B cell (primary cell): ENCODE results near the gene DPH2. TPM values are rescaled to one million over a fixed set of nuclear protein-coding genes. Genes with fewer than 3 reads are reported as not detected.

ENCODE experiments used
- polyA plus RNA-seq: library from polyadenylated mRNA; depleted of rRNA; stranded (reverse); fragments of >200 nt; gene quantifications from 2 replicates; pipeline ENCODE4 v1.2.3, GENCODE V29; 2012
- total RNA-seq, 2 donors: library from RNA; stranded (reverse); fragments of 120-200 nt in 1 of 2; gene quantifications; 1 replicate in 1 of 2; 2 replicates in 1 of 2; pipeline versions ENCODE4 v1.2.3 to v1.2.4, GENCODE V29; 2013 to 2022

DPH2 gene
- total and polyA plus RNA-seq, 2 donors (not counting 1 experiment from before 2014, with no cell fraction given) = 30.5 to 71.9 TPM

Other genes starting within 250 kb of the DPH2 start
- gene ARTN, start 36.2 kb upstream of the DPH2 start, total RNA-seq = 0.53 and 0.64 TPM in 2 replicates
- gene ARTN, start 36.2 kb upstream of the DPH2 start, polyA plus RNA-seq = 0.13 and 0.29 TPM in 2 replicates
- gene IPO13, start 23.1 kb upstream of the DPH2 start, total RNA-seq = 17.1 and 19.7 TPM in 2 replicates
- 18.7 and 22.4 TPM in 2 replicates for gene IPO13, start 23.1 kb upstream of the DPH2 start, polyA plus RNA-seq
- gene ATP6V0B, start 5.0 kb downstream of the DPH2 start, total RNA-seq = 91.0 and 94.2 TPM in 2 replicates
- 198 and 317 TPM in 2 replicates for gene ATP6V0B, start 5.0 kb downstream of the DPH2 start, polyA plus RNA-seq
- 5.2 and 6.5 TPM in 2 replicates for gene B4GALT2, start 9.2 kb downstream of the DPH2 start, total RNA-seq
- 3.5 and 4.6 TPM in 2 replicates for gene B4GALT2, start 9.2 kb downstream of the DPH2 start, polyA plus RNA-seq
- 18.0 and 18.4 TPM in 2 replicates for gene CCDC24, start 21.6 kb downstream of the DPH2 start, total RNA-seq
- 7.3 and 10.1 TPM in 2 replicates for gene CCDC24, start 21.6 kb downstream of the DPH2 start, polyA plus RNA-seq
- gene SLC6A9, start 61.5 kb downstream of the DPH2 start, total RNA-seq = 5.5 and 6.4 TPM in 2 replicates
- 0.28 and 0.65 TPM in 2 replicates for gene SLC6A9, start 61.5 kb downstream of the DPH2 start, polyA plus RNA-seq
- gene KLF17, start 148.8 kb downstream of the DPH2 start, total RNA-seq = not detected in 2 replicates
- gene KLF17, start 148.8 kb downstream of the DPH2 start, polyA plus RNA-seq = not detected in 2 replicates
- not detected in 2 replicates for gene KLF18, start 171.6 kb downstream of the DPH2 start, total RNA-seq
- not detected in 2 replicates for gene KLF18, start 171.6 kb downstream of the DPH2 start, polyA plus RNA-seq
- gene DMAP1, start 243.5 kb downstream of the DPH2 start, total RNA-seq = 88.5 and 95.5 TPM in 2 replicates
- 116 and 132 TPM in 2 replicates for gene DMAP1, start 243.5 kb downstream of the DPH2 start, polyA plus RNA-seq